Endothelial cell (in vitro differentiated cells): ENCODE measurements around the gene PFDN4. TPM values are rescaled to one million over a fixed set of nuclear protein-coding genes. Genes with fewer than 3 reads are reported as not detected.

Experiments
- DNase-seq: peaks from one replicate; pipeline ENCODE4 v3.0.0; 2021; ENCODE audit warnings: low spot score
- H3K27ac Mint-ChIP-seq: one replicate; pipeline ENCODE4 v1.8.0; 2021; ENCODE audit warnings: mixed read lengths, inconsistent platforms; ENCODE audit not compliant: unreplicated experiment
- H3K27me3 Mint-ChIP-seq: one replicate; pipeline ENCODE4 v1.8.0; 2021; ENCODE audit warnings: mild to moderate bottlenecking, moderate library complexity, mixed read lengths, inconsistent platforms; ENCODE audit not compliant: unreplicated experiment
- H3K36me3 Mint-ChIP-seq: one replicate; pipeline ENCODE4 v1.8.0; 2021; ENCODE audit warnings: mild to moderate bottlenecking, low read depth, mixed read lengths, inconsistent platforms; ENCODE audit not compliant: unreplicated experiment
- H3K4me1 Mint-ChIP-seq: one replicate; pipeline ENCODE4 v1.8.0; 2021; ENCODE audit warnings: mild to moderate bottlenecking, mixed read lengths, inconsistent platforms; ENCODE audit not compliant: unreplicated experiment
- H3K4me3 Mint-ChIP-seq: one replicate; pipeline ENCODE4 v1.8.0; 2021; ENCODE audit warnings: mild to moderate bottlenecking, mixed read lengths, inconsistent platforms; ENCODE audit not compliant: unreplicated experiment
- H3K9me3 Mint-ChIP-seq: one replicate; pipeline ENCODE4 v1.8.0; 2021; ENCODE audit warnings: mixed read lengths, inconsistent platforms; ENCODE audit not compliant: unreplicated experiment
- CTCF ChIP-seq: fragments of 200-600 bp; sonication (generic); IDR thresholded peaks from one replicate; pipeline ENCODE4 v1.5.0; 2021; ENCODE audit warnings: antibody characterized with exemption; ENCODE audit not compliant: unreplicated experiment
- total RNA-seq: library from RNA; stranded (reverse); fragmentation: NEBNext Ultra II Directional; extraction: Animal tissue kit (Norgen Biotek cat#: 25700); gene quantifications from one replicate; pipeline ENCODE4 v1.2.1, GENCODE V29; 2021; ENCODE audit not compliant: unreplicated experiment

PFDN4 gene
- total RNA-seq, 1 donor from 2014 or later: 43.7 TPM

- no peak for DNase-seq
- TF ChIP-seq CTCF: no peak
- H3K27ac Mint-ChIP-seq: no peak overlapping the region
- H3K4me1 Mint-ChIP-seq: peaks cover 13% of the 10 kb centered on the region
- H3K36me3 Mint-ChIP-seq: no peaks in the 10 kb centered on the region
- peaks cover under 1% of the 10 kb centered on the region for H3K27me3 Mint-ChIP-seq
- H3K4me3 Mint-ChIP-seq: no peak overlapping the region
- H3K9me3 Mint-ChIP-seq: no peaks in the 10 kb centered on the region
Observed at GRCh38 chr20:54212226-54212625, 4.3 kb downstream of the PFDN4 start.

DNA sequence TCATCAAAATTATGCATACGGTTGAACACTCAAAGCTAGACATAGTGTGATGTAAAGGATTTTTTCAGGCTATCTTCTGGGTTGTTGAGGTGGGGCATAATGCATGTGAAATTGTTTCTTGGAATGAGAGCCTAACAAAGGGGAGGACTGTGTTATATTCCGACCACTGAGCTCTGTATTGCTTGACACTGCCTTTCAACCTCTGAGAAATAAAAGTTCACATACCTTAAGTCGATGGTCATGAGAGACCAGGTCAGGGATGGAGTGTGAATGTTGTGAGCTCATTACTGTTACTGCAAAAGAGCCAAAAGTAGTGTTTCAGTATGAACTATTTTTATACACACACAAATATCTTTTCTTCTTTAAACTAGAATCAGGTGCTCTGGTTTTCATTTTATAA is 5.0 kb downstream of the PFDN4 start:
- H3K27ac Mint-ChIP-seq: no peak overlapping the region
- no peaks in the 10 kb centered on the region for H3K9me3 Mint-ChIP-seq
- no peak overlapping the region for H3K4me3 Mint-ChIP-seq
- no peak for TF ChIP-seq CTCF
- peaks cover 13% of the 10 kb centered on the region for H3K4me1 Mint-ChIP-seq
- no peak for DNase-seq
- no peaks in the 10 kb centered on the region for H3K27me3 Mint-ChIP-seq
- no peaks in the 10 kb centered on the region for H3K36me3 Mint-ChIP-seq

GRCh38 chr20:54214566-54214965 is 6.7 kb downstream of the PFDN4 start:
- TF ChIP-seq CTCF: no peak
- DNase-seq: no peak
- H3K27me3 Mint-ChIP-seq: no peaks in the 10 kb centered on the region
- no peak overlapping the region for H3K4me3 Mint-ChIP-seq
- peaks cover 4% of the 10 kb centered on the region for H3K4me1 Mint-ChIP-seq
- no peaks in the 10 kb centered on the region for H3K36me3 Mint-ChIP-seq
- H3K9me3 Mint-ChIP-seq: no peaks in the 10 kb centered on the region
- H3K27ac Mint-ChIP-seq: no peak overlapping the region

GRCh38 chr20:54215157-54215789 is 7.4 kb downstream of the PFDN4 start:
- Mint-ChIP-seq H3K4me1 (no peaks in the 10 kb centered on the region), H3K27ac (no peak overlapping the region), H3K4me3 (no peak overlapping the region), H3K36me3 (no peaks in the 10 kb centered on the region), H3K27me3 (no peaks in the 10 kb centered on the region), H3K9me3 (no peaks in the 10 kb centered on the region)
- DNase-seq: no peak
- no peak for TF ChIP-seq CTCF

DNA sequence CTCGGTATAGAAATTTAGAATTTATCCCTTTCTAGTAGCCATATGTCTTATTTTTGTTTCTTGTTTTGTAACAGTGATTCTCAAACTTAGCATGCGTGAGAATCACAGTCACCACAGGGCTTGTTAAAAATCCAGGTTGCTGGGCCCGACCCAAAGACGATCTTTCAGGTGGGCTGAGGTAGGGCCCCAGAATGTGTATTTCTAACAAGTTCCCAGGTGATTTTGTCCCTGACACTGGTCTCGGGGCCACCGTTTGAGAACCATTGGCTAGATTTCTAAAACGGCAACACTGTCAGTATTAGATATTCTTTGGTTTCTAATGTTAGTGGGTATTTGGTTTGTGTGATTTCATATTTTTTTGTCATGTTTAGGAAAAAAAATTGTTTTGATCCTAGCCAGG is 9.9 kb downstream of the PFDN4 start:
- Mint-ChIP-seq H3K9me3 (no peaks in the 10 kb centered on the region), H3K4me1 (peaks cover 17% of the 10 kb centered on the region), H3K36me3 (no peaks in the 10 kb centered on the region), H3K27me3 (peaks cover 3% of the 10 kb centered on the region), H3K27ac (no peak overlapping the region), H3K4me3 (no peak overlapping the region)
- DNase-seq: no peak
- TF ChIP-seq CTCF: no peak
